SK-N-SH treated with all-trans-retinoic acid at 6 μM for 48 hours (cell line): ENCODE data around the gene EXOC4.

Experiments used
- CREB5 ChIP-seq: fragments of 250-450 bp; sonication (Bioruptor Pico); IDR thresholded peaks from 2 replicates; pipeline ENCODE4 v1.5.1; 2020; ENCODE audit warnings: low read depth, mild to moderate bottlenecking, moderate library complexity
- CSRNP3 ChIP-seq: fragments of 250-450 bp; sonication (Bioruptor Pico); IDR thresholded peaks from 2 replicates; pipeline ENCODE4 v1.5.1; 2021; ENCODE audit warnings: mild to moderate bottlenecking, moderate library complexity
- ESRRG ChIP-seq: fragments of 250-450 bp; sonication (Bioruptor Pico); IDR thresholded peaks from 2 replicates; pipeline ENCODE4 v1.6.1; 2021; ENCODE audit warnings: mild to moderate bottlenecking
- GLIS3 ChIP-seq: fragments of 250-450 bp; sonication (Bioruptor Pico); IDR thresholded peaks from 2 replicates; pipeline ENCODE4 v1.5.0; 2020; ENCODE audit warnings: mild to moderate bottlenecking, moderate library complexity
- ISL1 ChIP-seq: fragments of 250-450 bp; sonication (Bioruptor Pico); IDR thresholded peaks from 2 replicates; pipeline ENCODE4 v2.1.2; 2022; ENCODE audit warnings: mild to moderate bottlenecking, moderate library complexity
- PATZ1 ChIP-seq: fragments of 250-450 bp; sonication (Bioruptor Pico); IDR thresholded peaks from 2 replicates; pipeline ENCODE4 v1.8.0; 2020; ENCODE audit warnings: mild to moderate bottlenecking, moderate library complexity, borderline replicate concordance
- SNAI2 ChIP-seq: fragments of 250-450 bp; sonication (Bioruptor Pico); IDR thresholded peaks from 2 replicates; pipeline ENCODE4 v1.5.0; 2020; ENCODE audit warnings: mild to moderate bottlenecking, moderate library complexity
- TSHZ2 ChIP-seq: fragments of 250-450 bp; sonication (Bioruptor Pico); IDR thresholded peaks from 2 replicates; pipeline ENCODE4 v1.5.0; 2020; ENCODE audit warnings: mild to moderate bottlenecking, moderate library complexity
- ZFP30 ChIP-seq: fragments of 450-650 bp; formaldehyde crosslinking; IDR thresholded peaks from 2 replicates; pipeline ENCODE4 v1.5.0; 2022; ENCODE audit warnings: mild to moderate bottlenecking, moderate library complexity
- ZNF8 ChIP-seq: fragments of 450-650 bp; formaldehyde crosslinking; IDR thresholded peaks from 2 replicates; pipeline ENCODE4 v1.5.0; 2020; ENCODE audit warnings: mild to moderate bottlenecking, moderate library complexity

GRCh38 chr7:133839121-133839520, 586.2 kb downstream of the EXOC4 start:
- TF ChIP-seq PATZ1 (CRISPR knock-in tag) (no peak), ZFP30 (CRISPR knock-in tag) (no peak), ZNF8 (CRISPR knock-in tag) (no peak), TSHZ2 (CRISPR knock-in tag) (no peak), CSRNP3 (CRISPR knock-in tag) (no peak), GLIS3 (CRISPR knock-in tag) (no peak), CREB5 (no peak), ISL1 (CRISPR knock-in tag) (no peak), ESRRG (no peak), SNAI2 (CRISPR knock-in tag) (no peak)
